IPS DF 4.7 (cell line): ENCODE measurements around the gene SLC17A6.

Source experiments
- DNase-seq: peaks from one replicate; pipeline ENCODE4 v3.0.0-alpha.2; 2013; ENCODE audit warnings: low spot score; ENCODE audit errors: extremely low read depth

The SLC17A6 gene

GRCh38 chr11:22337596-22338485 lies at the start of gene SLC17A6:
Gene SLC17A6 (plus strand): TSS chr11:22338381. CDS start chr11:22338534, 153 bp downstream.
- no peak for DNase-seq

- DNase-seq, result no peak
Measured at GRCh38 chr11:22302368-22302767, 35.8 kb upstream of the SLC17A6 start.

- DNase-seq, result no peak
Measured at GRCh38 chr11:22304337-22304961, 33.7 kb upstream of the SLC17A6 start.

- no peak for DNase-seq
Measured at GRCh38 chr11:22317656-22318055, 20.5 kb upstream of the SLC17A6 start.

GRCh38 chr11:22331771-22332170 lies 6.4 kb upstream of the SLC17A6 start:
- no peak for DNase-seq

GRCh38 chr11:22336587-22336986 lies 1.6 kb upstream of the SLC17A6 start:
- DNase-seq, result no peak

DNA sequence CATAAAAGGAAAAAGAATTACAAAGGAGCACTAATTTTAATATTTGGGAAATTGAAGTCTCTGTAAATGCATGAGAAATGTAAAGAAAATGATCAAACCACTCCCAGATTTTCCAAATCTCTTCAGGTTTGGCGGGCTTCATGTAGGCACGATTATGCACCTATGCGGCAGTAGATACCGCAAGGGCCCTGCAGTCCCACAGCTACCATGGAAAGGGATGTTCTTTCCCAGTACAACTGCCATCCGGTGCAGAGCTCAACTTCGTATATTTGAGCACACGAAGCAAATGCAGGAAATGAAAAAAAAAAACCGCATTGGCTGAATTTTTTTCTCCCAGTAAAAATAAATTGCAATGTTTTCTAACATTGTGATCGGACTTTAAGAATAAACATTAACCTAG lies 1.4 kb downstream of the SLC17A6 start:
- no peak for DNase-seq

DNA sequence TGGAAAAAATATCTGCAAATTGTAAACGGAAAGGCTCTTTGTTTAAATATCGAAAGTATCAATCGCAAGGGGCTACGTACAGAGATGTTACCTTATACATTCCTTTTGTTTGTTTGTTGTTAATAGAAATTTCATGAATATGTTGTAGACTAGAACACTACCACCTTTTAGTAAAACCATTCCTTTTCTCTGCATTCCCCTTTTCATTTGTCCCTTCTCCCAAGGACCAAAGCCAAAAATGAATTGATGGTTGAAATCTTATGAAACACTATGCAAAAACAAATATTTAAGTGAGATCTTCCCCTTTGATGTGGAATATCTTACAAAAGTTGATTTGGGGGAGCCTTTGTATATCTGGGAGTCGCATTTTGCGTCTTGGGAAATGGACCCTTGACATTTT lies 2.1 kb downstream of the SLC17A6 start:
- DNase-seq, result no peak

- no peak for DNase-seq
Measured at GRCh38 chr11:22340701-22341587, 2.8 kb downstream of the SLC17A6 start.

GRCh38 chr11:22341588-22341931 lies 3.4 kb downstream of the SLC17A6 start:
- no peak for DNase-seq

DNA sequence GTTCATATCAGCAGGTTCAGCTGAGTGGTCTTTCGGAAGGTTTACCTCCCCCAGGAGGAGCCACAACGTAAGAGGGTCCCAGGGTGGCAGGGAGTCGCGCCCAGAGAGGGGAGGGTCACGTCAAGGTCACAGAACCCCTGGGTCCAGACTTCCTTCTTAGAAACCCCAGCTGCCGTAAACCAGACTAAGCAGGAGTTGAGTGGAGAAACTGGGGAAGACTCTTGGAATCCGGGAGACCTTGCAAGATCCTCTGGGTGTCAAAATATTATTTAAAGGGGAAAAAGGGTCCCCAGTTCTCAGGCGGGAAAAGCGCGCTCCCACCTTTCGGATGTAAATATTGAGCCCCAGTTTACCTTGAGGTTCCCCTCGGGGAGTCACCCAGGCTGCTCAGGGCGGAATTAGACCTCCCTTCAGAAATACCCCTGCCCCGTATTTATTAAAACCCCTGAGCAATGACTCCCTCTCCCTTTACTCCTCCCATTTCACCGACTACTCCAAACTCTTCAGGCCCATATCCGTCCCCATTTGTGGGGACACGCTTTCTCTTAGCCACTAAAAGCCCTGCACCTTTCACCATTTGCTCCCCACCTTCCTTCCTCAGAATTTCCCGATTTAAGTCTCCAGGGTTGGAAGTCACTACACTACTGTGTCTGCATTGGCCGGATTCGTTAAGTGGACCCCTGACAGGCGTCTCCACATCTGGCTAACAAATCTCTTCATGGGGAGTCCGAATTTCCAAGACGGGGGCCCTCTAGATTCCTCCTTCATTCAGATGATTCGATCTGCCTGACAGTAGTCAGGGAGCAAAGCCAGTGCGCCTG lies 4.2 kb downstream of the SLC17A6 start:
- no peak for DNase-seq

GRCh38 chr11:22343032-22343324 lies 4.8 kb downstream of the SLC17A6 start:
- no peak for DNase-seq

GRCh38 chr11:22343371-22344032 lies 5.3 kb downstream of the SLC17A6 start:
- no peak for DNase-seq

GRCh38 chr11:22344081-22344480 lies 5.9 kb downstream of the SLC17A6 start:
- no peak for DNase-seq

DNA sequence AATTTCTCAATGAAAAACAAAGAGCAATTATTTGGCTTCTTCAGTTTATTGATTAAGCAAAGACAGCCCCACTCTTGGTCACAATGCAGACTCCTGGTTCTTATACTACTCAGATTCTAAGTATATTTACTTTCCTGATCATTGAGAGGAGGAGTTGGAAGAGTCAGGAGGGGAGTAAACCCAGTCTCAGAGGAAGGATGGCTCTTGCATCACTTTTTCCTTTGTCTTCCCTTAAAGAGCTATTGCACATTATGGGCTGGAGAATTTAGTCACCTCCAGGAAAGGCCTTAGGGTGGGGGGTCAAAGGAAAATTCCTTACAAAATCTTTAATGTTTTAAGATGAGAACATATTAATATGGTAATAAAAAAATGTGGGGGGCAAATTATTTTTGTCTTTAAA lies 8.1 kb downstream of the SLC17A6 start:
- no peak for DNase-seq

GRCh38 chr11:22347857-22348487 lies 9.8 kb downstream of the SLC17A6 start:
- no peak for DNase-seq

DNA sequence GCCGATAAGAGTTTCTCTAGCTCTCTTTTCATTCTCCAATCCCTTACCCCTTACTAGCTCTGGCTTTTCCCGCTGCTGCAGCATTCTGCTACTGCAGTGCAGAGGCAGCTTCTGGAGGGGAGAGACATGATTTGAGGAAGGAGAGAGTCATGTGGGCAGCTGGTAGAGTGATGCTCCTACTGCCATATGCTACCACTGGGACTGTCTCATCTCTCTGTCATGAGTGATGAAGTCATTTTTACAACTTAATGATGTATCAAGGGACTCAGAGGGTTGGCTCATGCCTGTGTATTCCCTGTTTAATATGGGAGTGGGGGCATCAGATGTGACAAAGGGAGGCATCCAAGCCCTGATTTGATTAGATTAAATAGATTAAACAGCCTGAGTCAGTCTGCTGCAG lies 11.3 kb downstream of the SLC17A6 start:
- no peak for DNase-seq

DNA sequence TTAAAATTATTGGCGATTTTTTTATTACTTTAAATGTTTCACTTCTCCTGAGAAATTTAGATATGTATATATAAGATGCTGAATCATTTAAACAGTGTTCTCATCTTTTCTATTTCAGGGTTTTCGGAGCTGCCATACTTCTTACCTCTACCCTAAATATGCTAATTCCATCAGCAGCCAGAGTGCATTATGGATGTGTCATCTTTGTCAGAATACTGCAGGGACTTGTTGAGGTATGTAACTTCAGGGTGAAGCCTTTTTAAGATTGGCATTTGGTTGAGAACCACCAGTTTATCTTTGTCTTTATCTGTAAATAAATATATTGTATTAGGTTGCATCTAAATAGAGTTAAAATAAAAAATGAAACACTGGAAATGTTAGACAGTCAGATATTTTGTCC lies 21.1 kb downstream of the SLC17A6 start:
- DNase-seq, result no peak

DNA sequence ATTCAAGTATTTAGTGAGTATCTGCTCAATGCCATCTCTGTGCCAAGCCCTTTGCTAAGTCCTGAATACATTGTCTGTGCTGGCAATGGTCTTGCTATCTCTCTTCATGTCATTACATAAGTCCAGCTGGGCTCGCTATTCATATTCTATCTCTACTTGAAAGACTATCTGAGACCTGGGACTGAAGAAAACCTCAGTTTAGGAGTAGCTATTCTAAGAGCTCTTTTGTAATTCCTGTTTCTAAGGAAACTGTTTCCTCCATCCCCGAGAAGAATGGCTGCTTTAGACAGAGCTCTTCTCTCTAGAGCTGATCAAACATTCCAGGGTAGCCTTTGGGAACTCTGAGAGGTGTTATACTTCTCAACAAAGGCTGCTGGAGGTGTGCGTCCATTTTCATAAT lies 33.0 kb downstream of the SLC17A6 start:
- DNase-seq, result peak; percentile 30

GRCh38 chr11:22387126-22387525 lies 48.9 kb downstream of the SLC17A6 start:
- DNase-seq, result no peak
